OCI-LY7 (cell line): Measurements from ENCODE around the gene RNF175. TPM values are rescaled to one million over a fixed set of nuclear protein-coding genes. Genes with fewer than 3 reads are reported as not detected.

Experiments
- BruUV-seq: library from RNA; stranded (reverse); fragments of 400-500 nt; replicated peaks from 2 replicates; lab custom pipeline; 2021; lab: Mats Ljungman, UMichigan
- CTCF ChIA-PET: fragments of 300-600 bp; sonication (Branson Sonifier 250); formaldehyde crosslinking; loops from one replicate; lab custom pipeline; 2022; ENCODE audit warnings: antibody characterized with exemption; ENCODE audit not compliant: unreplicated experiment; lab: Charles Lee
- POLR2A ChIA-PET: fragments of 300-600 bp; sonication (Branson Sonifier 250); formaldehyde crosslinking; loops from one replicate; lab custom pipeline; 2022; ENCODE audit warnings: antibody characterized with exemption; lab: Charles Lee
- DNase-seq: peaks from one replicate; pipeline ENCODE4 v3.0.0-alpha.2; 2015; ENCODE audit warnings: low spot score
- H2AFZ ChIP-seq: fragments of 200-600 bp; sonication (generic), shearing (Covaris generic); 2 replicates; pipeline ENCODE4 v1.6.1; 2014; ENCODE audit warnings: mild to moderate bottlenecking, antibody characterized with exemption, low read length, moderate library complexity
- H3K27ac ChIP-seq: fragments of 200-600 bp; sonication (generic); 2 replicates; pipeline ENCODE4 v1.5.1; 2014; ENCODE audit warnings: mixed run types, low read depth, mild to moderate bottlenecking, moderate library complexity, low read length, inconsistent platforms; ENCODE audit not compliant: poor library complexity, severe bottlenecking
- H3K36me3 ChIP-seq: fragments of 200-600 bp; sonication (generic); 2 replicates; pipeline ENCODE4 v1.6.1; 2014; ENCODE audit warnings: mild to moderate bottlenecking, antibody characterized with exemption, low read length, moderate library complexity, mixed read lengths; ENCODE audit not compliant: insufficient read depth
- H3K4me1 ChIP-seq: fragments of 200-600 bp; sonication (generic); 2 replicates; pipeline ENCODE4 v1.5.1; 2014; ENCODE audit warnings: mild to moderate bottlenecking, low read length; ENCODE audit not compliant: insufficient read depth, poor library complexity, severe bottlenecking
- H3K4me2 ChIP-seq: fragments of 200-600 bp; sonication (generic); 2 replicates; pipeline ENCODE4 v1.6.1; 2014; ENCODE audit warnings: mild to moderate bottlenecking, low read length
- H3K4me3 ChIP-seq: fragments of 200-600 bp; sonication (generic); 2 replicates; pipeline ENCODE4 v1.5.1; 2014; ENCODE audit warnings: mild to moderate bottlenecking, low read depth, low read length; ENCODE audit not compliant: poor library complexity, severe bottlenecking
- H3K79me2 ChIP-seq: fragments of 200-600 bp; sonication (generic); 2 replicates; pipeline ENCODE4 v1.6.1; 2016; ENCODE audit warnings: low read depth, mild to moderate bottlenecking, low read length, moderate library complexity, mixed read lengths; ENCODE audit not compliant: insufficient read depth
- H3K9me2 ChIP-seq: fragments of 200-600 bp; sonication (generic); 2 replicates; pipeline ENCODE4 v1.6.1; 2016; ENCODE audit warnings: mild to moderate bottlenecking, low read length, mixed read lengths; ENCODE audit not compliant: insufficient read depth
- H3K9me3 ChIP-seq: fragments of 200-600 bp; sonication (generic); 2 replicates; pipeline ENCODE4 v1.6.1; 2014; ENCODE audit warnings: mild to moderate bottlenecking, mixed run types, low read length, mixed read lengths
- H4K20me1 ChIP-seq: fragments of 200-600 bp; sonication (generic); 2 replicates; pipeline ENCODE4 v1.6.1; 2014; ENCODE audit warnings: mild to moderate bottlenecking, antibody characterized with exemption, low read length, moderate library complexity, mixed read lengths; ENCODE audit not compliant: insufficient read depth
- EZH2phosphoT487 ChIP-seq: fragments of 200-600 bp; sonication (generic); IDR thresholded peaks from 2 replicates; pipeline ENCODE4 v1.6.1; 2018; ENCODE audit warnings: low read depth, borderline replicate concordance, mild to moderate bottlenecking, mixed run types, antibody characterized with exemption, low read length, moderate library complexity, mixed read lengths
- intact Hi-C: fragments of 100-400 bp; cut with micrococcal nuclease; formaldehyde crosslinking; loops from one replicate; pipeline ENCODE4 v1.10.0; 2022; ENCODE audit not compliant: unreplicated experiment
- total RNA-seq, 2 experiments: library from RNA; depleted of rRNA in 1 of 2; stranded (reverse); fragments of >200 nt in 1 of 2; shearing (Covaris generic) in 1 of 2; gene quantifications; 2 replicates each; pipeline ENCODE4 v1.2.3, GENCODE V29; 2014 to 2022
- TF ChIP-seq, protein P1 (sequence below): fragments of 200-600 bp; sonication (generic); conservative IDR thresholded peaks from 2 replicates; pipeline ENCODE4 v1.5.1; 2014; ENCODE audit warnings: mild to moderate bottlenecking, antibody characterized with exemption, low read length, moderate library complexity, mixed read lengths

The RNF175 gene
- total RNA-seq, 2 experiments from 2014 or later, result 0.25 TPM; not detected in 1

DNA sequence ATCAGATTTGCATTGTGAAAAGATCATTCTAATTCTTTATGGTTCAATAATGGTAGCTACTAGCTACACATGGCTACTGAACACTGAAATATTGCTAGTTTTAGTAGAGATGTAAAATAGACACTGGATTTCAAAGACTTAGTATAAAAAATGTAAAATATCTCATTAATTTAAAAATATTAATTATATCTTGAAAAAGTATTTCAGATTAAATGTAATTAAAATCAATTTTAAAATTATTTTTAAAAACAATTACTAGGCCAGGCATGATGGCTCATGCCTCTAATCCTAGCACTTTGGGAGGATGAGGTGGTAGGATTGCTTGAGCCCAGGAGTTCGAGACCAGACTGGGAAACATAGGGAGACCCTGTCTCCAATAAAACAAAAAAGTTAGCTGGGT, 96.2 kb downstream of the RNF175 start:
- Histone ChIP-seq H3K79me2 (no peaks in the 10 kb centered on the region), H3K9me2 (no peaks in the 10 kb centered on the region), H3K4me1 (no peaks in the 10 kb centered on the region), H3K4me2 (no peak overlapping the region), H3K4me3 (no peak overlapping the region), H3K9me3 (no peaks in the 10 kb centered on the region), H3K27ac (no peak overlapping the region), H3K36me3 (no peaks in the 10 kb centered on the region), H2AFZ (no peak overlapping the region), H4K20me1 (no peaks in the 10 kb centered on the region)
- BruUV-seq, result no TSS peak
- ChIA-PET POLR2A (interaction anchor here (0.7 to 1.1 kb wide), 3 partner anchors 11 to 87 kb away, joined by 3 to 4 read pairs (median 3); no protein-coding TSS in a partner anchor), CTCF (no interaction called here)
- intact Hi-C loops, result no loop called here
- TF ChIP-seq EZH2phosphoT487, result no peak
- TF ChIP-seq, protein P1, sequence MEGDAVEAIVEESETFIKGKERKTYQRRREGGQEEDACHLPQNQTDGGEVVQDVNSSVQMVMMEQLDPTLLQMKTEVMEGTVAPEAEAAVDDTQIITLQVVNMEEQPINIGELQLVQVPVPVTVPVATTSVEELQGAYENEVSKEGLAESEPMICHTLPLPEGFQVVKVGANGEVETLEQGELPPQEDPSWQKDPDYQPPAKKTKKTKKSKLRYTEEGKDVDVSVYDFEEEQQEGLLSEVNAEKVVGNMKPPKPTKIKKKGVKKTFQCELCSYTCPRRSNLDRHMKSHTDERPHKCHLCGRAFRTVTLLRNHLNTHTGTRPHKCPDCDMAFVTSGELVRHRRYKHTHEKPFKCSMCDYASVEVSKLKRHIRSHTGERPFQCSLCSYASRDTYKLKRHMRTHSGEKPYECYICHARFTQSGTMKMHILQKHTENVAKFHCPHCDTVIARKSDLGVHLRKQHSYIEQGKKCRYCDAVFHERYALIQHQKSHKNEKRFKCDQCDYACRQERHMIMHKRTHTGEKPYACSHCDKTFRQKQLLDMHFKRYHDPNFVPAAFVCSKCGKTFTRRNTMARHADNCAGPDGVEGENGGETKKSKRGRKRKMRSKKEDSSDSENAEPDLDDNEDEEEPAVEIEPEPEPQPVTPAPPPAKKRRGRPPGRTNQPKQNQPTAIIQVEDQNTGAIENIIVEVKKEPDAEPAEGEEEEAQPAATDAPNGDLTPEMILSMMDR, result no peak
- DNase-seq, result no peak

DNA sequence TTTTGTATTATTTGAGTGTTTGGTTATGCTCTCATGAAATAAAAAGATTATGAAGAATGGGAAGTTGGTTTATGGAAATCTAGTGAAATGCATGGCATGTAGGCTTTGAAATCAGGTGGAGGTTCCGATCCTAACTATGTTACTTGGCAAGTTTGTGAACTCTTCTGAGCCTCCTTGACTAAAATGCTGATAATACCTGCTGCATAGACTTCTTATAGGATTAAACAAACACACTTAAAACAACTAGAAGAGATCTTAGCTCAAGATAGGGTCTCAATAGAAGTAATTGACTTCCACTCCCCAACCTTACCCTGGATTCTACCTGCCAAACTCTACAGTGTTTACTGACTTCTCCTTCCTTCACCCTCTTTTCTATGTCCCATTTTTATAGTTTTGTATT, 97.9 kb downstream of the RNF175 start:
- Histone ChIP-seq H3K4me1 (no peaks in the 10 kb centered on the region), H3K4me2 (no peak overlapping the region), H3K79me2 (no peaks in the 10 kb centered on the region), H3K36me3 (no peaks in the 10 kb centered on the region), H3K27ac (no peak overlapping the region), H4K20me1 (no peaks in the 10 kb centered on the region), H3K9me3 (no peaks in the 10 kb centered on the region), H3K9me2 (no peaks in the 10 kb centered on the region), H3K4me3 (no peak overlapping the region), H2AFZ (no peak overlapping the region)
- TF ChIP-seq, protein P1, result no peak
- no peak for TF ChIP-seq EZH2phosphoT487
- ChIA-PET POLR2A (no interaction called here), CTCF (no interaction called here)
- BruUV-seq, result no TSS peak
- DNase-seq, result no peak
- intact Hi-C loops, result no loop called here

DNA sequence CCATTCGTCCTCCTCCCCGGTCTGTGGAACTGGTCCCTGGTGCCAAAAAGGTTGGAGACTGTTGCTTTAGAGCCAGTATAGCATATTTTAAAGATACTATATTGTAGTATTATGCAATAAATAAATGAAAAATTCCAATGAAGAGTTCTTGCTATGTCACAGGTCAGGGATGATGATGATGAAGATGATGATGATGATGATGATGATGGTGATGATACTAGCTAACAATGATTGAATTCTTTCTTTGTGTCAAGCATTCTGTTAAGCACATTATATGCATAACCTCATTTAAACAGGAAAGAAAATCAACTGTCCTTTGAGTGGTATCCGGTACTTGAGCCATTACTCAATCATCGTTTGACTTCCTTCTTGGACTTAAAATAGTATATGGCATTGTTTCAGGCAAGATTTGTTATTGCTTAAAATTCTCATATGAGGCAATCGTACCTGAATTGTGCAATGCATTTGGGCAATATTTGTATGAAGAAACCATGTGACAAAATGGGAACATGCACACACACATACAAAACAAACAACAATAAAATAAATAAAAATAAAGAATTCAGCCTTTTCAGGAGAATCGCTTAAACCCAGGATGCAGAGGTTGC, 98.5 kb downstream of the RNF175 start:
- TF ChIP-seq EZH2phosphoT487, result no peak
- TF ChIP-seq, protein P1, result no peak
- H2AFZ ChIP-seq, result no peak overlapping the region
- no peak for DNase-seq
- H4K20me1 ChIP-seq, result no peaks in the 10 kb centered on the region
- H3K9me2 ChIP-seq, result no peaks in the 10 kb centered on the region
- BruUV-seq, result no TSS peak
- no peaks in the 10 kb centered on the region for H3K9me3 ChIP-seq
- no peaks in the 10 kb centered on the region for H3K36me3 ChIP-seq
- no peak overlapping the region for H3K27ac ChIP-seq
- intact Hi-C loops, result no loop called here
- H3K79me2 ChIP-seq, result no peaks in the 10 kb centered on the region
- CTCF ChIA-PET, result no interaction called here
- no peaks in the 10 kb centered on the region for H3K4me1 ChIP-seq
- POLR2A ChIA-PET, result no interaction called here
- no peak overlapping the region for H3K4me3 ChIP-seq
- no peak overlapping the region for H3K4me2 ChIP-seq
